Calu3 (cell line): ENCODE data around the gene PRR18. TPM values are rescaled to one million over a fixed set of nuclear protein-coding genes. Genes with fewer than 3 reads are reported as not detected.
A peak's percentile ranks its signal among the peaks of the same experiment; 100 is the strongest.

Source experiments
- BruUV-seq: library from RNA; stranded (reverse); fragments of 400-500 nt; replicated peaks from 2 replicates; lab custom pipeline; 2021; lab: Mats Ljungman, UMichigan
- CTCF ChIA-PET: fragments of 300-600 bp; sonication (Branson Sonifier 250); formaldehyde crosslinking; loops from one replicate; lab custom pipeline; 2022; ENCODE audit warnings: antibody characterized with exemption; lab: Charles Lee
- DNase-seq: peaks from one replicate; pipeline ENCODE4 v3.0.0; 2022
- H3K27ac Mint-ChIP-seq: one replicate; pipeline ENCODE4 v1.8.0; 2022; ENCODE audit warnings: mixed read lengths; ENCODE audit not compliant: unreplicated experiment
- H3K27me3 Mint-ChIP-seq: one replicate; pipeline ENCODE4 v1.8.0; 2022; ENCODE audit warnings: mixed read lengths; ENCODE audit not compliant: unreplicated experiment
- H3K36me3 Mint-ChIP-seq: one replicate; pipeline ENCODE4 v1.8.0; 2022; ENCODE audit warnings: mild to moderate bottlenecking, moderate library complexity, mixed read lengths; ENCODE audit not compliant: insufficient read depth, unreplicated experiment
- H3K4me1 Mint-ChIP-seq: one replicate; pipeline ENCODE4 v1.8.0; 2022; ENCODE audit warnings: mild to moderate bottlenecking, low read depth, mixed read lengths; ENCODE audit not compliant: unreplicated experiment
- H3K4me3 Mint-ChIP-seq: one replicate; pipeline ENCODE4 v1.8.0; 2022; ENCODE audit warnings: mild to moderate bottlenecking, low read depth, moderate library complexity, mixed read lengths; ENCODE audit not compliant: unreplicated experiment
- H3K9me3 Mint-ChIP-seq: one replicate; pipeline ENCODE4 v1.8.0; 2022; ENCODE audit warnings: low read depth, mixed read lengths; ENCODE audit not compliant: unreplicated experiment
- CTCF ChIP-seq: fragments of 200-600 bp; IDR thresholded peaks from one replicate; pipeline ENCODE4 v1.8.0; 2022; ENCODE audit warnings: antibody characterized with exemption; ENCODE audit not compliant: unreplicated experiment
- intact Hi-C: fragments of 100-400 bp; cut with micrococcal nuclease; formaldehyde crosslinking; loops from one replicate; pipeline ENCODE4 v1.10.0; 2022; ENCODE audit not compliant: unreplicated experiment
- total RNA-seq: library from RNA; stranded (reverse); gene quantifications from 2 replicates; pipeline ENCODE4 v1.2.3, GENCODE V29; 2022

Gene PRR18
- total RNA-seq, 1 experiment from 2014 or later: 0.19 TPM

DNA sequence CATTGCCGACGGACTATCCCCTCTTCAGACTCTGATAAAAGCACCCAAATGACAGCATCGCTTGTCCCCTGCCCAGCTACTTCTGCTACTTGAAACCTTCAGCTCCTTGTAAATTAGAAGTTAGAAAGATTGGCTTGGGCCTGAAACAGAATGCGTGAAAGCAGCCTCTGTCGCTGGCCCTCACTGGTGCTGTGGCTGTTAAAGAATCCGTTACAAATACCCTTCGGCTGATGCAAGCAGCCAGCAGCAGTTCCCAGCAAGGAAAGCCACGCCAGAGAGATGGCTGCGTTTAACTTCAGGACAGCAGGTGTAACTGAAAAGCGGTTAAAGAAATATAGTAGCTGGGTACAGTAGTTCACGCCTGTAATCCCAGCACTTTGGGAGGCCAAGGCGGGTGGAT is 2.4 kb upstream of the PRR18 start:
- Mint-ChIP-seq H3K9me3 (no peaks in the 10 kb centered on the region), H3K36me3 (no peaks in the 10 kb centered on the region), H3K27me3 (peaks cover 26% of the 10 kb centered on the region), H3K27ac (no peak overlapping the region), H3K4me3 (no peak overlapping the region), H3K4me1 (no peaks in the 10 kb centered on the region)
- intact Hi-C loops: no loop called here
- CTCF ChIA-PET: interaction anchor here (0.5 kb wide), 1 partner anchor 73 kb away, joined by 3 read pairs; no protein-coding TSS in a partner anchor
- no peak for TF ChIP-seq CTCF
- no TSS peak for BruUV-seq
- no peak for DNase-seq

DNA sequence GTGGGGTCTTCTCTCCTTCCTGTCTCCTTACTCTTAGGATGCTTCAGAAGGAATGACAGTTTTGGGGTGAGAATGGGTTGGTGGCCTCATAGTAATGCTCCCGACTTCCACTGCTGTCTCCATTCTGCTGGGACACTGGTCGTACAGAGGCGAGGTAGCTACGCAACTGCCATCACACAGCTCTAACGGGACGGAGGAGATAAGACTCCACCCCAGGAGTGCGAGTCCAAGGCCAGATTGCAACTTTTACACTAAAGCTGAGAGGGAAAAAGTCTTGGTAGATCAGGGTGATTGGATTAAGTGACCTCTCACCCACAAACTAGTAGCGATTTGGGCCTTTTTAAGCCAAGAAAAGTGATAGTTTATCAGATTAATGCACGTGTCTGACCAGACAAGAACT is 1.8 kb upstream of the PRR18 start:
- H3K27ac Mint-ChIP-seq: no peak overlapping the region
- CTCF ChIA-PET: no interaction called here
- H3K27me3 Mint-ChIP-seq: peaks cover 33% of the 10 kb centered on the region
- DNase-seq: no peak
- no peak for TF ChIP-seq CTCF
- intact Hi-C loops: no loop called here
- H3K36me3 Mint-ChIP-seq: no peaks in the 10 kb centered on the region
- no TSS peak for BruUV-seq
- H3K9me3 Mint-ChIP-seq: no peaks in the 10 kb centered on the region
- no peaks in the 10 kb centered on the region for H3K4me1 Mint-ChIP-seq
- H3K4me3 Mint-ChIP-seq: no peak overlapping the region

- peaks cover 43% of the 10 kb centered on the region for H3K27me3 Mint-ChIP-seq
- intact Hi-C loops: no loop called here
- no TSS peak for BruUV-seq
- no peaks in the 10 kb centered on the region for H3K9me3 Mint-ChIP-seq
- DNase-seq: no peak
- H3K27ac Mint-ChIP-seq: no peak overlapping the region
- no peaks in the 10 kb centered on the region for H3K36me3 Mint-ChIP-seq
- H3K4me1 Mint-ChIP-seq: no peaks in the 10 kb centered on the region
- no peak for TF ChIP-seq CTCF
- CTCF ChIA-PET: no interaction called here
- H3K4me3 Mint-ChIP-seq: peak overlapping the region; percentile 34
Observed at GRCh38 chr6:166308769-166309589, 787 bp upstream of the PRR18 start.

- peak overlapping the region; percentile 61 for H3K4me3 Mint-ChIP-seq
- no TSS peak for BruUV-seq
- no peak overlapping the region for H3K27ac Mint-ChIP-seq
- H3K27me3 Mint-ChIP-seq: peaks cover 48% of the 10 kb centered on the region
- H3K4me1 Mint-ChIP-seq: no peaks in the 10 kb centered on the region
- DNase-seq: peak; percentile 40
- intact Hi-C loops: no loop called here
- CTCF ChIA-PET: interaction anchor here (0.7 kb wide), 1 partner anchor 150 kb away, joined by 3 read pairs; no protein-coding TSS in a partner anchor
- H3K36me3 Mint-ChIP-seq: no peaks in the 10 kb centered on the region
- no peaks in the 10 kb centered on the region for H3K9me3 Mint-ChIP-seq
- no peak for TF ChIP-seq CTCF
Observed at GRCh38 chr6:166307082-166308032, 835 bp downstream of the PRR18 start.
